AG04449 (cell line): ENCODE results near the gene HDAC2.
"Not testable (repeated sequence)": the region's sequence is repeated elsewhere in the genome, so short reads cannot be mapped to it uniquely, and the experiment has no call there.

Source experiments
- CTCF ChIA-PET: fragments of 350-600 bp; formaldehyde crosslinking; extraction: SDS; loops from one replicate; lab custom pipeline; 2021; ENCODE audit warnings: antibody characterized with exemption; lab: Yijun Ruan, JAX
- POLR2A ChIA-PET: fragments of 400-600, 350-600 bp; formaldehyde crosslinking; extraction: SDS; loops from one replicate; lab custom pipeline; 2020; ENCODE audit warnings: antibody characterized with exemption, inconsistent platforms; lab: Yijun Ruan, JAX
- DNase-seq: peaks from one replicate; pipeline ENCODE4 v3.0.0-alpha.2; 2010; ENCODE audit warnings: low read depth, low spot score
- H3K4me3 ChIP-seq: 2 replicates; pipeline ENCODE4 v1.5.1; 2011; ENCODE audit warnings: low read depth, mild to moderate bottlenecking, control low read depth, low read length
- CTCF ChIP-seq: IDR thresholded peaks from one replicate; pipeline ENCODE4 v1.5.1; 2011; ENCODE audit warnings: mild to moderate bottlenecking, moderate library complexity, low read length, control low read depth, inconsistent platforms; ENCODE audit not compliant: insufficient read depth; ENCODE audit errors: missing control alignments

HDAC2 gene

GRCh38 chr6:113953346-113953745 is 17.6 kb downstream of the HDAC2 start:
- no peak overlapping the region for H3K4me3 ChIP-seq
- ChIA-PET CTCF (interaction anchor here (1.6 to 2.0 kb wide), 2 partner anchors 11 to 14 kb away, joined by 4 to 7 read pairs; no protein-coding TSS in a partner anchor), POLR2A (no interaction called here)
- no peak for DNase-seq
- no peak for TF ChIP-seq CTCF

GRCh38 chr6:113949499-113949898 is 21.4 kb downstream of the HDAC2 start:
- CTCF ChIA-PET, result no interaction called here
- POLR2A ChIA-PET, result no interaction called here
- TF ChIP-seq CTCF, result no peak

GRCh38 chr6:113944701-113945100 is 26.2 kb downstream of the HDAC2 start:
- no peak for DNase-seq
- H3K4me3 ChIP-seq, result no peak overlapping the region
- TF ChIP-seq CTCF, result no peak
- ChIA-PET CTCF (interaction anchor here (0.9 to 1.5 kb wide), 3 partner anchors 9 to 163 kb away, joined by 4 to 5 read pairs (median 4); no protein-coding TSS in a partner anchor), POLR2A (no interaction called here)

More at GRCh38 chr6:113949499-113949898, 21.4 kb downstream of the HDAC2 start:
- no peak for DNase-seq
- no peak overlapping the region for H3K4me3 ChIP-seq

GRCh38 chr6:113939825-113940224 is 31.1 kb downstream of the HDAC2 start:
- no peak for DNase-seq
- H3K4me3 ChIP-seq, result no peak overlapping the region
- TF ChIP-seq CTCF, result no peak
- ChIA-PET POLR2A (no interaction called here), CTCF (interaction anchor here (1.1 to 1.5 kb wide), 2 partner anchors 8 to 13 kb away, joined by 3 to 4 read pairs; no protein-coding TSS in a partner anchor)

- peak; percentile 34 for DNase-seq
- TF ChIP-seq CTCF, result peak; percentile 55
- ChIA-PET CTCF (interaction anchor here (0.6 to 3.1 kb wide), 16 partner anchors 8 to 1749 kb away, joined by 3 to 26 read pairs (median 3); no protein-coding TSS in a partner anchor), POLR2A (interaction anchor here (0.5 kb wide), 1 partner anchor 560 kb away, joined by 4 read pairs; no protein-coding TSS in a partner anchor)
- no peak overlapping the region for H3K4me3 ChIP-seq
Observed at GRCh38 chr6:113936093-113936934, 34.6 kb downstream of the HDAC2 start.

- DNase-seq, result no peak
- CTCF ChIA-PET, result interaction anchor here (1.0 to 1.2 kb wide), 2 partner anchors 11 to 21 kb away, joined by 3 to 4 read pairs; no protein-coding TSS in a partner anchor
- H3K4me3 ChIP-seq, result no peak overlapping the region
- POLR2A ChIA-PET, result no interaction called here
- TF ChIP-seq CTCF, result no peak
Observed at GRCh38 chr6:113934101-113934500, 36.8 kb downstream of the HDAC2 start.

GRCh38 chr6:113931907-113932306 is 39.0 kb downstream of the HDAC2 start:
- CTCF ChIA-PET, POLR2A ChIA-PET, H3K4me3 ChIP-seq, DNase-seq: not testable (repeated sequence)
